ENCODE data around the gene CTNNBL1. TPM values are rescaled to one million over a fixed set of nuclear protein-coding genes. Genes with fewer than 3 reads are reported as not detected.

CTNNBL1 gene
- total RNA-seq, 1 donor from 2014 or later = 67.0 TPM

DNA sequence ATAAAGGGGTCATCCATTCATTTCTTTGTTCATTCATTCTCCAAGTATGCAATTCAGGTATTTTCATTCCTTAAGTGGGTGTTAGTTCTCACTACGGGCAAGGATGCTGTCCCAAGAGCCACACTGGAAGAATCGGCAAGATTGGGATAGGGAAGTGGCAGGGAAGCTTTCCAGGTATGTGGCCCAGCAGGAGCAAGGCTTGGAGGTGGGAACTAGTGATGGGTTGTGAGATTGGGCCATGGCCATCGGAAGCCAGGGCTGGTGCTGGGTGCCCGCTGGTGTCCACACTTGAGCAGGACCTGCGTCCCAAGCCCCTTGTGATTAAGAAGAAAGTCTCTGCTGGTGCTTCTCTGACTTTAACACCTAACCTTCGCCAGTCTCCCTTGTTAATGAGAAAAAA, 224.2 kb downstream of the CTNNBL1 start:
- H3K36me3 Mint-ChIP-seq (ENCODE audit: low read depth, unreplicated experiment) = no peaks in the 10 kb centered on the region
- TF ChIP-seq, protein P1, sequence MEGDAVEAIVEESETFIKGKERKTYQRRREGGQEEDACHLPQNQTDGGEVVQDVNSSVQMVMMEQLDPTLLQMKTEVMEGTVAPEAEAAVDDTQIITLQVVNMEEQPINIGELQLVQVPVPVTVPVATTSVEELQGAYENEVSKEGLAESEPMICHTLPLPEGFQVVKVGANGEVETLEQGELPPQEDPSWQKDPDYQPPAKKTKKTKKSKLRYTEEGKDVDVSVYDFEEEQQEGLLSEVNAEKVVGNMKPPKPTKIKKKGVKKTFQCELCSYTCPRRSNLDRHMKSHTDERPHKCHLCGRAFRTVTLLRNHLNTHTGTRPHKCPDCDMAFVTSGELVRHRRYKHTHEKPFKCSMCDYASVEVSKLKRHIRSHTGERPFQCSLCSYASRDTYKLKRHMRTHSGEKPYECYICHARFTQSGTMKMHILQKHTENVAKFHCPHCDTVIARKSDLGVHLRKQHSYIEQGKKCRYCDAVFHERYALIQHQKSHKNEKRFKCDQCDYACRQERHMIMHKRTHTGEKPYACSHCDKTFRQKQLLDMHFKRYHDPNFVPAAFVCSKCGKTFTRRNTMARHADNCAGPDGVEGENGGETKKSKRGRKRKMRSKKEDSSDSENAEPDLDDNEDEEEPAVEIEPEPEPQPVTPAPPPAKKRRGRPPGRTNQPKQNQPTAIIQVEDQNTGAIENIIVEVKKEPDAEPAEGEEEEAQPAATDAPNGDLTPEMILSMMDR (IDR thresholded peaks at IDR 0.05; ENCODE audit: insufficient read depth, low read depth, low read length) = no peak
- no peak for TF ChIP-seq EZH2 (IDR thresholded peaks at IDR 0.05; ENCODE audit: insufficient read depth, low read length)
- Histone ChIP-seq H3K9me3 (ENCODE audit: insufficient read depth, low read depth, low read length) (no peaks in the 10 kb centered on the region), H3K79me2 (ENCODE audit: insufficient read depth, low read length) (no peaks in the 10 kb centered on the region), H3K4me2 (ENCODE audit: low read length) (no peak overlapping the region), H2AFZ (ENCODE audit: low read depth, low read length) (no peak overlapping the region), H3K27ac (ENCODE audit: low read depth, low read length) (no peak overlapping the region), H3K27me3 (ENCODE audit: insufficient read depth, low read length) (peaks cover 45% of the 10 kb centered on the region), H3K4me3 (ENCODE audit: insufficient read depth, low read depth, low read length) (no peak overlapping the region), H3K36me3 (ENCODE audit: insufficient read depth, low read length) (no peaks in the 10 kb centered on the region), H3K9ac (ENCODE audit: low read length) (no peak overlapping the region), H4K20me1 (ENCODE audit: insufficient read depth, low read length) (peaks cover 32% of the 10 kb centered on the region), H3K4me1 (ENCODE audit: insufficient read depth, low read length) (peaks cover 2% of the 10 kb centered on the region)
- H3K4me3 Mint-ChIP-seq (ENCODE audit: unreplicated experiment) = no peak overlapping the region
- no peak overlapping the region for H3K27ac Mint-ChIP-seq (ENCODE audit: unreplicated experiment)
- no peaks in the 10 kb centered on the region for H3K9me3 Mint-ChIP-seq (ENCODE audit: unreplicated experiment)
- peaks cover 9% of the 10 kb centered on the region for H3K27me3 Mint-ChIP-seq (ENCODE audit: low read depth, unreplicated experiment)
- no peak for DNase-seq (ENCODE audit: low read depth)
- no peak for FAIRE-seq
- H3K4me1 Mint-ChIP-seq (ENCODE audit: low read depth, unreplicated experiment) = peaks cover 9% of the 10 kb centered on the region

GRCh38 chr20:37919389-37920040, 225.7 kb downstream of the CTNNBL1 start:
- H3K27ac Mint-ChIP-seq (ENCODE audit: unreplicated experiment) = no peak overlapping the region
- H3K4me1 Mint-ChIP-seq (ENCODE audit: low read depth, unreplicated experiment) = peaks cover 4% of the 10 kb centered on the region
- no peak overlapping the region for H3K4me3 ChIP-seq (ENCODE audit: insufficient read depth, low read depth, low read length)
- H3K36me3 Mint-ChIP-seq (ENCODE audit: low read depth, unreplicated experiment) = no peaks in the 10 kb centered on the region
- peaks cover 8% of the 10 kb centered on the region for H3K27me3 Mint-ChIP-seq (ENCODE audit: low read depth, unreplicated experiment)
- TF ChIP-seq, protein P1 (IDR thresholded peaks at IDR 0.05; ENCODE audit: insufficient read depth, low read depth, low read length) = no peak
- no peak for TF ChIP-seq EZH2 (IDR thresholded peaks at IDR 0.05; ENCODE audit: insufficient read depth, low read length)
- no peak overlapping the region for H3K9ac ChIP-seq (ENCODE audit: low read length)
- no peak overlapping the region for H3K27ac ChIP-seq (ENCODE audit: low read depth, low read length)
- DNase-seq (ENCODE audit: low read depth) = no peak
- H3K4me1 ChIP-seq (ENCODE audit: insufficient read depth, low read length) = peaks cover 2% of the 10 kb centered on the region
- no peaks in the 10 kb centered on the region for H3K79me2 ChIP-seq (ENCODE audit: insufficient read depth, low read length)
- no peak overlapping the region for H3K4me3 Mint-ChIP-seq (ENCODE audit: unreplicated experiment)
- H2AFZ ChIP-seq (ENCODE audit: low read depth, low read length) = no peak overlapping the region
- no peaks in the 10 kb centered on the region for H3K9me3 Mint-ChIP-seq (ENCODE audit: unreplicated experiment)
- H3K27me3 ChIP-seq (ENCODE audit: insufficient read depth, low read length) = peaks cover 36% of the 10 kb centered on the region
- FAIRE-seq = no peak
- no peaks in the 10 kb centered on the region for H3K36me3 ChIP-seq (ENCODE audit: insufficient read depth, low read length)
- H3K9me3 ChIP-seq (ENCODE audit: insufficient read depth, low read depth, low read length) = no peaks in the 10 kb centered on the region
- H3K4me2 ChIP-seq (ENCODE audit: low read length) = no peak overlapping the region
- peaks cover 22% of the 10 kb centered on the region for H4K20me1 ChIP-seq (ENCODE audit: insufficient read depth, low read length)

- Histone ChIP-seq H3K36me3 (ENCODE audit: insufficient read depth, low read length) (no peaks in the 10 kb centered on the region), H3K27ac (ENCODE audit: low read depth, low read length) (no peak overlapping the region), H3K9me3 (ENCODE audit: insufficient read depth, low read depth, low read length) (no peaks in the 10 kb centered on the region), H2AFZ (ENCODE audit: low read depth, low read length) (no peak overlapping the region), H3K4me1 (ENCODE audit: insufficient read depth, low read length) (peaks cover 2% of the 10 kb centered on the region), H3K4me2 (ENCODE audit: low read length) (no peak overlapping the region), H3K4me3 (ENCODE audit: insufficient read depth, low read depth, low read length) (no peak overlapping the region), H3K9ac (ENCODE audit: low read length) (no peak overlapping the region), H4K20me1 (ENCODE audit: insufficient read depth, low read length) (peaks cover 22% of the 10 kb centered on the region), H3K79me2 (ENCODE audit: insufficient read depth, low read length) (no peaks in the 10 kb centered on the region), H3K27me3 (ENCODE audit: insufficient read depth, low read length) (peaks cover 34% of the 10 kb centered on the region)
- Mint-ChIP-seq H3K27ac (ENCODE audit: unreplicated experiment) (no peak overlapping the region), H3K9me3 (ENCODE audit: unreplicated experiment) (no peaks in the 10 kb centered on the region), H3K4me1 (ENCODE audit: low read depth, unreplicated experiment) (peaks cover 4% of the 10 kb centered on the region), H3K27me3 (ENCODE audit: low read depth, unreplicated experiment) (peaks cover 8% of the 10 kb centered on the region), H3K4me3 (ENCODE audit: unreplicated experiment) (no peak overlapping the region), H3K36me3 (ENCODE audit: low read depth, unreplicated experiment) (no peaks in the 10 kb centered on the region)
- no peak for FAIRE-seq
- DNase-seq (ENCODE audit: low read depth) = no peak
- TF ChIP-seq, protein P1 (IDR thresholded peaks at IDR 0.05; ENCODE audit: insufficient read depth, low read depth, low read length) = no peak
- TF ChIP-seq EZH2 (IDR thresholded peaks at IDR 0.05; ENCODE audit: insufficient read depth, low read length) = no peak
These were observed 226.4 kb downstream of the CTNNBL1 start for GRCh38 chr20:37920270-37920669.
